Aortic smooth muscle cell (primary cell): ENCODE measurements around the gene MYO18A. TPM values are rescaled to one million over a fixed set of nuclear protein-coding genes. Genes with fewer than 3 reads are reported as not detected.

Experiments
- total RNA-seq: library from RNA; depleted of rRNA; stranded (reverse); fragments of >200 nt; gene quantifications from 2 replicates; pipeline ENCODE4 v1.2.3, GENCODE V29; 2014

MYO18A gene
- total RNA-seq = 59.6 and 71.7 TPM in 2 replicates

GRCh38 chr17:29180034-29180787 lies at the start of gene MYO18A:
Gene MYO18A (minus strand): TSS chr17:29180398. CDS start chr17:29166940, 13,458 bp downstream.

GRCh38 chr17:29042679-29043538 lies 137.3 kb downstream of the MYO18A start, which contains the start of gene PIPOX:
Gene PIPOX (plus strand): TSS chr17:29043141. CDS start chr17:29043226, 85 bp downstream.

Other genes starting within 250 kb of the MYO18A start
- 10.3 and 10.4 TPM in 2 replicates for gene PHF12, start 228.9 kb downstream of the MYO18A start, total RNA-seq
- not detected in 2 replicates for gene SEZ6, start 174.4 kb downstream of the MYO18A start, total RNA-seq
- gene PIPOX, start 137.3 kb downstream of the MYO18A start, total RNA-seq = 2.7 and 2.8 TPM in 2 replicates
- gene CRYBA1, start 66.5 kb upstream of the MYO18A start, total RNA-seq = not detected in 2 replicates
- gene NUFIP2, start 113.8 kb upstream of the MYO18A start, total RNA-seq = 30.9 and 31.6 TPM in 2 replicates
- gene TAOK1, start 210.0 kb upstream of the MYO18A start, total RNA-seq = 57.9 and 61.3 TPM in 2 replicates